ENCODE results near the gene PNPLA2.

PNPLA2 gene

DNA sequence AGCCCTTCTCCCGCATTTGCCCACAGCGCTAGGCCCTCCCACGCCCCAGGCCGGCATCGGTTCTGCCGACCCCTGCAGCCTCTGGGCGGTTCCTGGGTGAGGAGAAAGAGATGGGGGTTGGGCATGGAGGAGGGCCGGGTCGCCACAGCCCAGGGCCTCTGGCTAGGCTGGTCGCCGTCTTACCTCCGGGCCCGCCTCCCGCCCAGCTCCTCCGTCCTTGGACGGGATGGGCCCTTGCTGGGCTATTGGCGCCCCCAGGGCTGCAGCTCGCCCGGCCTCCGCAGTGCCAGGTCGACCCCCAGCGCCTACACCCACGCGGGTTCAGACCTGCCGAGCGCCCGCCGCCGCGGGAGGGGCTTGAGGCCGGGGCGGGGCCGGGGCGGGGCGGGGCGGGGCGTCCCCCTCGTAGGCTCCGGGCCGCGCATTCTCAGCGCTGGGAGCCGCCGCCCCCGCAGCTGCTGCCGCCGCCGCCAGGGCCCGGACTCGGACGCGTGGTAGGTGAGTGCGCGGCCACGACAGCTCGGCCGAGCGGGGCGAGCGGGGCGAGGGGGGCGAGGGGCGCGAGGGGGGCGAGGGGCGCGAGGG, 13.9 kb downstream of the PNPLA2 start, which contains the start of gene CD151:
Gene CD151, plus strand, starts transcription at position 424 of the 585 bp plus-strand sequence. CDS start 3,118 bp downstream, outside the sequence.
- DNase-seq = peak; percentile 9

- peak; percentile 21 for DNase-seq
Observed at GRCh38 chr11:833114-833791, 14.5 kb downstream of the PNPLA2 start.

GRCh38 chr11:833849-834311, 15.2 kb downstream of the PNPLA2 start:
- DNase-seq = no peak

GRCh38 chr11:834371-835316, 15.9 kb downstream of the PNPLA2 start:
- no peak for DNase-seq

- no peak for DNase-seq
Observed at GRCh38 chr11:836274-836673, 17.6 kb downstream of the PNPLA2 start.

GRCh38 chr11:836700-837099, 18.0 kb downstream of the PNPLA2 start:
- no peak for DNase-seq

- DNase-seq = no peak
Observed at GRCh38 chr11:837189-837989, 18.7 kb downstream of the PNPLA2 start.

DNA sequence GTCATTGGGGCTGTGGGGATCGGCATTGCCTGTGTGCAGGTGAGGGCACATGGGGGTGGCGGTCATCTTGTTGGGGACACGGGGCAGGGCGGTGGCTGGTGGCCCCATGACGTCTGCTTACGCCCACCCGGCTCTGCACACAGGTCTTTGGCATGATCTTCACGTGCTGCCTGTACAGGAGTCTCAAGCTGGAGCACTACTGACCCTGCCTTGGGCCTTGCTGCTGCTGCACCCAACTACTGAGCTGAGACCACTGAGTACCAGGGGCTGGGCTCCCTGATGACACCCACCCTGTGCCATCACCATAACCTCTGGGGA, 19.2 kb downstream of the PNPLA2 start:
- no peak for DNase-seq

DNA sequence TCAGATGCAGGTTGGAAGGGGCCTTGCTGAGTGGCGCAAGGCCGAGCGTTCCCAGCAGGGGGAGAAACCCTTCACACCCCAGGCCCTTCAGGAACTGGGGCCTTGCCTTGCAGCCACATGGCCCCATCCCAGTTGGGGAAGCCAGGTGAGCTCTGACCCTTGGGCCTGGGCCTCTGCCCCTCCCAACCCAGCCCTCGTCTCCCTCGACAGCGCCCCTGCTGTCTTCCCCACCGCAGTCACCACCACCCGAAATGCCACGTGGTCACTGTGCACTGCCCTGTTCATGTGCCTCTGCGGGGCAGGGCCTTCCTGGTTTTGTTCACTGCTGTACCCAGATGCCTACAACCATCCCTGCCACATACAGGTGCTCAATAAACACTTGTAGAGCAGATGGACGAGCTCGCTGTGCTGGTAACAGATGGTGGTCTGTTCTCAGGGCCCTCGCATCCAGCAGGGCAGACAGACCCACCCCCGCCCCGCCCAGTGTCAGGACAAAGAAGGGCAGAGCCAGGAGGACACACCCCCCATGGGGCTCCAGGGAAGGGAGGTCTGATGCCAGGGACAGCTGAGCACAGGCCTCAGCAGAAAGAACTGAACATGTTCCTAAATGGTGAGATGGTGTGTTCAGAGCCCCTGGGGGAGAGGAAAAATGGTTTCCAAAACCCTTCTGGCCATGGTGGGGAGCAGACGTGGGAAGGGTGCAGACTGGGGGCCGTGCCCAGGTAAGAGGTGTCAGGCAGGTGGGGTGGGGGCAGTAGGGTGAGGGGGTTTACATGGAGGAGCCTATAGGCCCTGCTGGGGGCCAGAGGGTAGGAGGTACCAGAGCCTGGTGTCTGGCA, 19.9 kb downstream of the PNPLA2 start:
- DNase-seq = no peak

- DNase-seq = no peak
Observed at GRCh38 chr11:839280-839623, 20.5 kb downstream of the PNPLA2 start.

- no peak for DNase-seq
Observed at GRCh38 chr11:839875-840617, 21.3 kb downstream of the PNPLA2 start.

GRCh38 chr11:841981-842369, 23.3 kb downstream of the PNPLA2 start:
- DNase-seq = no peak

- peak; percentile 82 for DNase-seq
Observed at GRCh38 chr11:842370-843002, 23.8 kb downstream of the PNPLA2 start, which contains the start of the genes POLR2L and TSPAN4. Gene POLR2L, minus strand, starts transcription at chr11:842529. Its CDS starts 21 bp downstream, at chr11:842508. Gene TSPAN4, plus strand, starts transcription at chr11:842852. Its CDS starts 7,453 bp downstream, at chr11:850305.

DNA sequence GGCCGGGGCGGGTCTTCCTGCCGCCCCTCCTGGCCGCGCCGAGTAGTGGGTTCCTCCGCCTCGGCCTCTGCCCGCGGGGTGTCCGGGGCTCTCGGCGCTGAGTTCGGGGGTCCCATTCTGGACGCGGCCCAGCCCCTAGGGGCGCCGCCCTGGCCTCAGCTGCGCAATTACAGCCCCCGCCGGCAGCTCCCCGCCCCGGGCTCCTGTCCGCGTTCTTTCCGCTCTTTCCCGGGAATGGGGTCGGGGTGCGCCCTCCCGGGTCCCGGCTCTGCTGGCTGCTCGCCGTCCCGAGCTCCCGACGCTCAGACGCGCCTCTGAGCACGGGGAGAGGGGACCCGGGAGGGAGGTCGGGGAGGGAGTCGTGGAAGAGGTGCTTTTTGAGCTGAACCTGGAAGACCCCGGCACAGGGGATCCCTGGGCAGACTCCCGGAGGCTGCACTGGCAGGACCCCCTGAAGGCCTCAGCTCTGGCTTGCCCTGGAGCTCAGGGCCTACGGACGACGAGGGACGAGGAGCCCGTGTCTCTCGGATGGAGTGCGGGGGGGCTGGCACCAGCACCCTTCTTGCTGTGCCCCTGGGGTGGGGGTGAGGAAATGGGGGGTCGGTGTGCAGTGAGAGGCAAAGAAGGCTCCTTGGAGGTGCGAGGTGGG, 24.5 kb downstream of the PNPLA2 start:
- DNase-seq = no peak

DNA sequence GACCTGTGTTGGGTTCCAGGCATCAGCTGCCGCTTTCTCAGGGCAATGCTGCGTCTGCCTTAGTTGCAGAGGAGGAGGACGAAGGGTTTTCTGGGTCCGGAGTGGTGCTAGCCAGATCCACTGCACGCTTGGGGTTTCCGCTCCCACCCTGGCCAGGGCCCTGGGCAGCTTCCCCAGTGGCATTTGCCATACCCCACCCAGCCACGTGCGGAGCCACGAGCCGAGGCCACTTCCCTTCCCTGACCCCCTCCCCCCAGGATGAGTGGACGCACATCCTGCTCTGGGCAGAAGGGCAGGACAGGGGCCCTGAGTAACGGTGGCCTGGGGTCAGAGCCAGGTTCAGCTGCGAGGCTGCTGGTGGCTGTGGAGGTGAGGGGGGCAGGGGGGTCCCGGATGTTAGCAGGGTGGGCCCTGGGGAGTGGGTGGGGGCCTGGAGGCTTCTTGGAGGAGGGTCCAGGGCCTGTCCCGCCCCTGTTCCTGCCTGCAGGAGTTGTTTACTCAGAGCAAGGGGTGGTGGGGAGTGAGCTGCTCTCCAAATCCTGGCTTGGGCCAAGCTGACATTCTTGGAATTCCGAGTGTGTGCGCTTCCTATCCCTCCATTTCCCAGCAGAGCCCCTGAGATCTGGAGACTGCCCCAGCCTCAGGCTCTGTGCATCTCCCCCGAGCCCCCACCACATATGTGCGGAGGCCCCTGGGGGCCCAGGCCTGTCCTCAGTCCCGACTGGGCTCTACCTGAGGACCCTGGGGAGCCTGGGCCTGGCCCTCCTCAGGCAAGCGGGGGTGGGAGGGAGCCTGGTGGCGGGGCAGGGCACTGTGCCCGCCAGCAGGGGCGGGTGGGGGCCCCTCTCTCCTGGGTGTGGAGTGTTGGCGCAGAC, 25.3 kb downstream of the PNPLA2 start:
- DNase-seq = no peak

GRCh38 chr11:844693-845644, 26.3 kb downstream of the PNPLA2 start:
- no peak for DNase-seq

DNA sequence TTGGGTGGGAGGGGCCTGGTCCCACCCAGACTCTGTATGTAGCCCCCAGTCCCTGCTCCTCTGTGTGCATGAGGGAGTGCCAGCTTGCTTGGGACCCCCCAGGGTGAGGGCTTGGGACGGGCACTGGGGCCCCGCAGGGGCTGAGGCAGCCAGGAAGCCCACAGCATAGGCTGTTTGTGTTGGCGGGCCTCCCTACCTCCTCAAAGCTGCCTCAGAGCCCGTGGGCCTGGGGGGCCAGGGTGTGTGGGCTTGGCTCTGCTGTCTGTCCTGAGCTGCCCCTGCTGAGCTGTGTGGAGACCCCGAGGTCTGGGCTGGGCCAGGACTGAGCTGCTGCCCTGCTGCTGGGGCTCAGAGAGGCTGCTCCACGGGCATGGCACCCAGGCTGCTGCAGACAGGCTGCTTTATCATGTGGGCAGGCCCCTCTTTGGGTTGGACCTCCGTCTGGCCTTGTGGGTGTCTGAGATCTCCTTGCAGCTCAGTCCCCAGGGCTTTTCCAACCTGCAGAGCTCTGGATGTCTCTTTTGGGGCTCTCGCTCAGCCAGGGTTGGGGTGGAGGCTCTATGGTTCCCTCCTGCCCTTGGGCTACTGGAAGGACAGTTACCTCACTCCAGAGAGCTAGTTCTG, 27.3 kb downstream of the PNPLA2 start:
- DNase-seq = no peak

Measured in NCI-H1092 treated with DMSO at 0.1 percent for 48 hours (cell line).